Ovary (tissue), 9 donors: ENCODE results near the gene KLK6. TPM values are rescaled to one million over a fixed set of nuclear protein-coding genes. Genes with fewer than 3 reads are reported as not detected.

Experiments used
- DNase-seq, 5 donors: peaks; one replicate each; pipeline ENCODE4 v3.0.0-alpha.2; 2019 to 2020
- H3K27ac ChIP-seq, 2 donors: fragments of 200-600 bp; one replicate each; pipeline versions ENCODE4 v1.5.1 to v1.8.0; 2019 to 2022
- H3K27me3 ChIP-seq: fragments of 200-600 bp; one replicate; pipeline ENCODE4 v1.8.0; 2022
- H3K36me3 ChIP-seq: fragments of 200-600 bp; sonication (generic); one replicate; pipeline ENCODE4 v1.5.1; 2019
- H3K4me1 ChIP-seq: one replicate; pipeline ENCODE4 v1.8.1; 2013; ENCODE audit warnings: mild to moderate bottlenecking, moderate library complexity; ENCODE audit not compliant: insufficient read depth
- H3K4me3 ChIP-seq: fragments of 200-600 bp; sonication (generic); one replicate; pipeline ENCODE4 v1.5.1; 2017
- H3K9me3 ChIP-seq, 2 donors: fragments of 200-600 bp in 1 of 2; sonication (generic) in 1 of 2; one replicate each; pipeline versions ENCODE4 v1.5.1 to v1.8.1; 2013 to 2019; ENCODE audit warnings: mild to moderate bottlenecking in 1 of 2, moderate library complexity in 1 of 2
- CTCF ChIP-seq, 3 donors: fragments of 450-650 bp in 2 of 3; fragments of 200-600 bp in 1 of 3; IDR thresholded peaks; one replicate each; pipeline versions ENCODE4 v1.5.1 to v1.8.0; 2016 to 2022; ENCODE audit warnings: antibody characterized with exemption in 3 of 3, mild to moderate bottlenecking in 1 of 3
- EP300 ChIP-seq: sonication (generic); formaldehyde crosslinking; IDR thresholded peaks from one replicate; pipeline ENCODE4 v1.6.1; 2017; ENCODE audit warnings: antibody characterized with exemption
- POLR2A ChIP-seq: fragments of 450-650 bp; IDR thresholded peaks from one replicate; pipeline ENCODE4 v1.6.1; 2017; ENCODE audit warnings: antibody characterized with exemption, mild to moderate bottlenecking, moderate library complexity
- WGBS, 3 donors: extraction: QIAGEN DNeasy Blood & Tissue Kit in 1 of 3; methylation state at CpG; one replicate each; pipeline versions ENCODE4 v1.1.5 to v1.1.7; 2013 to 2017; 5-methylcytosine and 5-hydroxymethylcytosine counted together
- intact Hi-C, 4 donors: fragments of 100-400 bp; cut with DNase I; formaldehyde crosslinking; loops; one replicate each; pipeline versions ENCODE4 v1.11.0 to v1.15.1; 2022 to 2023
- polyA plus RNA-seq, 2 donors: library from polyadenylated mRNA; stranded (reverse); fragments of 200-250 nt in 1 of 2; fragments of 350-450 nt in 1 of 2; fragmentation: Illumina TruSeq in 1 of 2; extraction: RNeasy Lipid Tissue Mini Kit (QIAGEN cat#74804) in 1 of 2; gene quantifications; one replicate each; pipeline ENCODE4 v1.2.3, GENCODE V29; 2013 to 2014
- total RNA-seq, 7 donors: library from RNA; depleted of rRNA in 2 of 7; stranded (reverse); fragments of >200 nt in 2 of 7; fragmentation: NEBNext Ultra II Directional in 3 of 7; extraction: Animal tissue kit (Norgen Biotek cat#: 25700) in 3 of 7; gene quantifications; one replicate each; pipeline versions ENCODE4 v1.1.0 to v1.2.4, GENCODE V29; 2016 to 2023
- donor health status: DM: no; HTN: no; CAD: no; lungs with moderate emphysema.
- donor health status: DM: no; HTN: no; CAD: no.
- donor health status: Bipolar disorder and iron deficiency.
- donor health status: DM: yes; HTN: yes; CAD: no.
- donor health status: DM: no; HTN: no; CAD: no.
- donor health status: DM: yes; HTN: yes; CAD: no.

KLK6 gene
- total and polyA plus RNA-seq, 9 donors: 0.07 to 21.7 (median 1.9) TPM; not detected in 3

- H3K4me3 ChIP-seq: no peak overlapping the region
- H3K36me3 ChIP-seq: no peaks in the 10 kb centered on the region
- H3K4me1 ChIP-seq: no peaks in the 10 kb centered on the region
- WGBS, 3 donors: 38 to 52% (median 41%) methylated on average over 13 of the region's 13 CpGs
- TF ChIP-seq CTCF (IDR thresholded peaks at IDR 0.05): no peak
- TF ChIP-seq EP300: no peak
- no peak for TF ChIP-seq POLR2A
- intact Hi-C loops: no loop called here
- no peak for DNase-seq
- H3K9me3 ChIP-seq: no peaks in the 10 kb centered on the region
- no peaks in the 10 kb centered on the region for H3K27me3 ChIP-seq
- no peak overlapping the region for H3K27ac ChIP-seq
Observed at GRCh38 chr19:50980208-50980607, 10.8 kb upstream of the KLK6 start.

- H3K27me3 ChIP-seq: no peaks in the 10 kb centered on the region
- no peak for DNase-seq
- no peaks in the 10 kb centered on the region for H3K4me1 ChIP-seq
- TF ChIP-seq POLR2A (no peak), CTCF (IDR thresholded peaks at IDR 0.05) (no peak), EP300 (no peak)
- H3K36me3 ChIP-seq: no peaks in the 10 kb centered on the region
- 35 to 44% (median 43%) methylated on average over 7 to 8 of the region's 8 CpGs for WGBS, 3 donors
- intact Hi-C loops: no loop called here
- H3K27ac ChIP-seq: no peak overlapping the region
- no peak overlapping the region for H3K4me3 ChIP-seq
- no peaks in the 10 kb centered on the region for H3K9me3 ChIP-seq
Observed at GRCh38 chr19:50979758-50980157, 10.4 kb upstream of the KLK6 start.

GRCh38 chr19:50978772-50979390 is 9.5 kb upstream of the KLK6 start:
- no peak for TF ChIP-seq EP300
- no peak for TF ChIP-seq CTCF (IDR thresholded peaks at IDR 0.05)
- TF ChIP-seq POLR2A: no peak
- intact Hi-C loops: no loop called here
- no peak for DNase-seq
- Histone ChIP-seq H3K27me3 (no peaks in the 10 kb centered on the region), H3K27ac (no peak overlapping the region), H3K9me3 (no peaks in the 10 kb centered on the region), H3K4me1 (no peaks in the 10 kb centered on the region), H3K4me3 (no peak overlapping the region), H3K36me3 (no peaks in the 10 kb centered on the region)
- 39 to 42% (median 40%) methylated on average over 5 of the region's 5 CpGs for WGBS, 3 donors

- H3K36me3 ChIP-seq: no peaks in the 10 kb centered on the region
- H3K4me1 ChIP-seq: no peaks in the 10 kb centered on the region
- no peak overlapping the region for H3K27ac ChIP-seq
- no peaks in the 10 kb centered on the region for H3K9me3 ChIP-seq
- DNase-seq: no peak
- WGBS, 3 donors: 54 to 67% (median 60%) methylated on average over 4 of the region's 4 CpGs
- TF ChIP-seq EP300 (no peak), POLR2A (no peak), CTCF (IDR thresholded peaks at IDR 0.05) (no peak)
- intact Hi-C loops: no loop called here
- H3K4me3 ChIP-seq: no peak overlapping the region
- H3K27me3 ChIP-seq: no peaks in the 10 kb centered on the region
Observed at GRCh38 chr19:50977626-50978025, 8.2 kb upstream of the KLK6 start.
